ENCODE results near the gene LAD1.
A peak's percentile ranks its signal among the peaks of the same experiment; 100 is the strongest.

The LAD1 gene

GRCh38 chr1:201386208-201386607 lies 12.9 kb downstream of the LAD1 start:
- no peak for DNase-seq

GRCh38 chr1:201385299-201385891 lies 13.7 kb downstream of the LAD1 start:
- DNase-seq, result peak; percentile 37

- DNase-seq, result no peak
Observed at GRCh38 chr1:201384406-201384782, 14.7 kb downstream of the LAD1 start.

- no peak for DNase-seq
Observed at GRCh38 chr1:201383647-201384405, 15.3 kb downstream of the LAD1 start.

- peak; percentile 6 for DNase-seq
Observed at GRCh38 chr1:201381130-201381529, 18.0 kb downstream of the LAD1 start.

- DNase-seq, result no peak
Observed at GRCh38 chr1:201379733-201380242, 19.3 kb downstream of the LAD1 start.

GRCh38 chr1:201378804-201379203 lies 20.3 kb downstream of the LAD1 start:
- DNase-seq, result no peak

GRCh38 chr1:201377611-201378092 lies 21.5 kb downstream of the LAD1 start, which contains the start of gene TNNT2:
TSS of gene TNNT2 (minus strand) at chr1:201377680. CDS start at chr1:201373254, 4,426 bp downstream.
- no peak for DNase-seq

- DNase-seq, result no peak
Observed at GRCh38 chr1:201376464-201377374, 22.4 kb downstream of the LAD1 start.

GRCh38 chr1:201376107-201376463 lies 23.0 kb downstream of the LAD1 start:
- no peak for DNase-seq

- no peak for DNase-seq
Observed at GRCh38 chr1:201375169-201375568, 24.0 kb downstream of the LAD1 start.

- DNase-seq, result no peak
Observed at GRCh38 chr1:201374364-201374763, 24.8 kb downstream of the LAD1 start.

- no peak for DNase-seq
Observed at GRCh38 chr1:201371792-201372191, 27.3 kb downstream of the LAD1 start.

GRCh38 chr1:201371276-201371675 lies 27.8 kb downstream of the LAD1 start:
- DNase-seq, result no peak

GRCh38 chr1:201370500-201370899 lies 28.6 kb downstream of the LAD1 start:
- DNase-seq, result no peak

- DNase-seq, result no peak
Observed at GRCh38 chr1:201369209-201369608, 29.9 kb downstream of the LAD1 start.

GRCh38 chr1:201366696-201367095 lies 32.4 kb downstream of the LAD1 start:
- no peak for DNase-seq

GRCh38 chr1:201365251-201365650 lies 33.9 kb downstream of the LAD1 start:
- no peak for DNase-seq

- no peak for DNase-seq
Observed at GRCh38 chr1:201364808-201365105, 34.4 kb downstream of the LAD1 start.

- no peak for DNase-seq
Observed at GRCh38 chr1:201363467-201363866, 35.7 kb downstream of the LAD1 start.

- no peak for DNase-seq
Observed at GRCh38 chr1:201362906-201363305, 36.2 kb downstream of the LAD1 start.

GRCh38 chr1:201361652-201362504 lies 37.2 kb downstream of the LAD1 start:
- DNase-seq, result peak; percentile 56

Data from COR-L47 (cell line).